Neural progenitor cell (in vitro differentiated cells): ENCODE data around the gene SLX4IP.

Source experiments
- EZH2 ChIP-seq: fragments of 200-600 bp; sonication (generic); IDR thresholded peaks from 2 replicates; pipeline ENCODE4 v1.6.1; 2017; ENCODE audit warnings: antibody characterized with exemption, mild to moderate bottlenecking, moderate library complexity
- TF ChIP-seq, protein P1 (sequence below): fragments of 200-600 bp; sonication (generic); IDR thresholded peaks from 2 replicates; pipeline ENCODE4 v1.5.1; 2017; ENCODE audit warnings: antibody characterized with exemption, mild to moderate bottlenecking

- TF ChIP-seq, protein P1, sequence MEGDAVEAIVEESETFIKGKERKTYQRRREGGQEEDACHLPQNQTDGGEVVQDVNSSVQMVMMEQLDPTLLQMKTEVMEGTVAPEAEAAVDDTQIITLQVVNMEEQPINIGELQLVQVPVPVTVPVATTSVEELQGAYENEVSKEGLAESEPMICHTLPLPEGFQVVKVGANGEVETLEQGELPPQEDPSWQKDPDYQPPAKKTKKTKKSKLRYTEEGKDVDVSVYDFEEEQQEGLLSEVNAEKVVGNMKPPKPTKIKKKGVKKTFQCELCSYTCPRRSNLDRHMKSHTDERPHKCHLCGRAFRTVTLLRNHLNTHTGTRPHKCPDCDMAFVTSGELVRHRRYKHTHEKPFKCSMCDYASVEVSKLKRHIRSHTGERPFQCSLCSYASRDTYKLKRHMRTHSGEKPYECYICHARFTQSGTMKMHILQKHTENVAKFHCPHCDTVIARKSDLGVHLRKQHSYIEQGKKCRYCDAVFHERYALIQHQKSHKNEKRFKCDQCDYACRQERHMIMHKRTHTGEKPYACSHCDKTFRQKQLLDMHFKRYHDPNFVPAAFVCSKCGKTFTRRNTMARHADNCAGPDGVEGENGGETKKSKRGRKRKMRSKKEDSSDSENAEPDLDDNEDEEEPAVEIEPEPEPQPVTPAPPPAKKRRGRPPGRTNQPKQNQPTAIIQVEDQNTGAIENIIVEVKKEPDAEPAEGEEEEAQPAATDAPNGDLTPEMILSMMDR = peak; percentile 98
- TF ChIP-seq EZH2 = no peak
Observed at GRCh38 chr20:10427060-10427692, 7.9 kb upstream of the SLX4IP start.
